WI38 (cell line): ENCODE measurements around the gene GLP2R.

Experiments used
- H3K4me3 ChIP-seq: 2 replicates; pipeline ENCODE4 v1.5.1; 2011; ENCODE audit warnings: low read depth, mild to moderate bottlenecking, control low read depth, low read length
- CTCF ChIP-seq: IDR thresholded peaks from 2 replicates; pipeline ENCODE4 v1.5.1; 2012; ENCODE audit warnings: low read depth, mild to moderate bottlenecking, control low read depth, low read length

GLP2R gene

GRCh38 chr17:9813166-9813565, 12.6 kb upstream of the GLP2R start:
- TF ChIP-seq CTCF = no peak
- no peak overlapping the region for H3K4me3 ChIP-seq

- no peak for TF ChIP-seq CTCF
- H3K4me3 ChIP-seq = no peak overlapping the region
Observed at GRCh38 chr17:9814337-9814945, 11.3 kb upstream of the GLP2R start.

GRCh38 chr17:9816472-9816871, 9.3 kb upstream of the GLP2R start:
- H3K4me3 ChIP-seq = no peak overlapping the region
- TF ChIP-seq CTCF = no peak

GRCh38 chr17:9817086-9817485, 8.6 kb upstream of the GLP2R start:
- H3K4me3 ChIP-seq = no peak overlapping the region
- TF ChIP-seq CTCF = no peak

GRCh38 chr17:9818760-9819159, 7.0 kb upstream of the GLP2R start:
- H3K4me3 ChIP-seq = no peak overlapping the region
- no peak for TF ChIP-seq CTCF

GRCh38 chr17:9820448-9820847, 5.3 kb upstream of the GLP2R start:
- no peak overlapping the region for H3K4me3 ChIP-seq
- no peak for TF ChIP-seq CTCF

GRCh38 chr17:9821921-9822320, 3.8 kb upstream of the GLP2R start, which contains the start of gene GSG1L2:
Gene GSG1L2 (minus strand): TSS chr17:9822079. CDS start chr17:9822071, 8 bp downstream.
- TF ChIP-seq CTCF = no peak

More at GRCh38 chr17:9821921-9822320, 3.8 kb upstream of the GLP2R start, which contains the start of gene GSG1L2:
- no peak within 1 kb of the TSS for H3K4me3 ChIP-seq
